HepG2 (cell line): ENCODE measurements around the gene ISCA2. TPM values are rescaled to one million over a fixed set of nuclear protein-coding genes. Genes with fewer than 3 reads are reported as not detected.

ENCODE experiments used
- ATAC-seq: fragments of 200-7000 bp; cut with Tn5 transposase; 3 replicates; pipeline ENCODE4 v1.9.1; 2020; ENCODE audit warnings: mild to moderate bottlenecking, moderate library complexity
- BruUV-seq: library from RNA; stranded (reverse); fragments of 400-500 nt; replicated peaks from 2 replicates; lab custom pipeline; 2021; lab: Mats Ljungman, UMichigan
- CTCF ChIA-PET: fragments of 300-600 bp; formaldehyde crosslinking; extraction: SDS; loops from one replicate; lab custom pipeline; 2021; ENCODE audit warnings: low total read pairs, inconsistent platforms, low intra/inter-chr PET ratio; lab: Yijun Ruan, JAX
- POLR2A ChIA-PET: fragments of 350-600 bp; sonication (Branson Sonifier 250); formaldehyde crosslinking; loops from one replicate; lab custom pipeline; 2020; ENCODE audit warnings: antibody characterized with exemption, inconsistent platforms; lab: Yijun Ruan, JAX
- DNase-seq: peaks from one replicate; pipeline ENCODE4 v3.0.0-alpha.2; 2015; ENCODE audit warnings: low spot score
- FAIRE-seq: peaks from 3 replicates; lab custom pipeline; 2011; peaks lifted over from hg19 to GRCh38; lab: Jason Lieb, UNC
- H2AFZ ChIP-seq: one replicate; pipeline ENCODE4 v1.6.1; 2011; ENCODE audit warnings: low read length, inconsistent platforms
- H3K27ac ChIP-seq: fragments of 300-600 bp; 3 replicates; pipeline ENCODE4 v1.8.0; 2011; ENCODE audit warnings: mixed run types, mild to moderate bottlenecking, mixed read lengths, low read length, inconsistent platforms; ENCODE audit not compliant: insufficient read depth; ENCODE audit errors: extremely low read length
- H3K27me3 ChIP-seq, 2 experiments: fragments of 200-600 bp in 1 of 2; 2 replicates in 1 of 2; 3 replicates in 1 of 2; pipeline versions ENCODE4 v1.6.0 to v1.8.0; 2011; ENCODE audit warnings: low read length in 2 of 2, mild to moderate bottlenecking in 2 of 2, moderate library complexity in 2 of 2, inconsistent platforms in 1 of 2; ENCODE audit not compliant: insufficient read depth in 2 of 2, control insufficient read depth in 1 of 2
- H3K36me3 ChIP-seq, 2 experiments: fragments of 200-600 bp in 1 of 2; replicated peaks in 1 of 2; 2 replicates in 1 of 2; 3 replicates in 1 of 2; pipeline versions ENCODE4 v1.5.1 to v1.8.0; 2011; ENCODE audit warnings: low read length in 2 of 2, inconsistent platforms in 1 of 2; ENCODE audit not compliant: insufficient read depth in 2 of 2, control insufficient read depth in 1 of 2
- H3K4me1 ChIP-seq: 2 replicates; pipeline ENCODE4 v1.5.1; 2012; ENCODE audit warnings: low read length, inconsistent platforms; ENCODE audit not compliant: insufficient read depth
- H3K4me2 ChIP-seq: 2 replicates; pipeline ENCODE4 v1.6.0; 2011; ENCODE audit warnings: low read depth, low read length, inconsistent platforms
- H3K4me3 ChIP-seq, 3 experiments: fragments of 200-600 bp in 1 of 3; sonication (generic), shearing (Covaris generic) in 1 of 3; replicated peaks in 1 of 3; 2 replicates each; pipeline ENCODE4 v1.5.1; 2011 to 2016; ENCODE audit warnings: low read length in 3 of 3, inconsistent platforms in 2 of 3, low read depth in 2 of 3, mild to moderate bottlenecking in 2 of 3, control low read depth in 1 of 3, mixed read lengths in 1 of 3; ENCODE audit not compliant: insufficient read depth in 1 of 3
- H3K79me2 ChIP-seq: one replicate; pipeline ENCODE4 v1.6.1; 2011; ENCODE audit warnings: low read length, inconsistent platforms; ENCODE audit not compliant: insufficient read depth
- H3K9ac ChIP-seq: 2 replicates; pipeline ENCODE4 v1.6.0; 2011; ENCODE audit warnings: mild to moderate bottlenecking, low read depth, low read length, inconsistent platforms; ENCODE audit not compliant: insufficient read depth
- H3K9me3 ChIP-seq: 2 replicates; pipeline ENCODE4 v1.5.1; 2012; ENCODE audit warnings: mild to moderate bottlenecking, low read length
- H4K20me1 ChIP-seq: 2 replicates; pipeline ENCODE4 v1.6.0; 2011; ENCODE audit warnings: inconsistent platforms, mild to moderate bottlenecking, low read length, moderate library complexity; ENCODE audit not compliant: insufficient read depth
- GABPA ChIP-seq, 2 experiments: IDR thresholded peaks; 2 replicates each; pipeline ENCODE4 v1.6.1; 2011 to 2016; ENCODE audit warnings: low read depth in 2 of 2, low read length in 1 of 2, missing biosample characterization in 1 of 2, missing genetic modification characterization in 1 of 2
- HCFC1 ChIP-seq: fragments of 150-350 bp; IDR thresholded peaks from 2 replicates; pipeline ENCODE4 v1.6.1; 2014; ENCODE audit warnings: low read depth, low read length
- KLF6 ChIP-seq: IDR thresholded peaks from 2 replicates; pipeline ENCODE4 v1.8.0; 2016; ENCODE audit warnings: missing biosample characterization, missing genetic modification reagents
- MXD4 ChIP-seq: IDR thresholded peaks from 2 replicates; pipeline ENCODE4 v1.6.1; 2016; ENCODE audit warnings: mild to moderate bottlenecking, missing biosample characterization, missing genetic modification reagents
- NFRKB ChIP-seq: fragments of 450-650 bp; IDR thresholded peaks from 2 replicates; pipeline ENCODE4 v1.6.1; 2017
- ONECUT2 ChIP-seq: sonication (generic); formaldehyde crosslinking; IDR thresholded peaks from 2 replicates; pipeline ENCODE4 v1.4.0; 2020; ENCODE audit warnings: missing genetic modification reagents
- PRPF4 ChIP-seq: fragments of 200-400 bp; formaldehyde crosslinking; IDR thresholded peaks from 2 replicates; pipeline ENCODE4 v1.6.1; 2016; ENCODE audit warnings: low read length, low read depth; ENCODE audit not compliant: poor library complexity, severe bottlenecking
- SNAI1 ChIP-seq: sonication (generic); formaldehyde crosslinking; IDR thresholded peaks from 2 replicates; pipeline ENCODE4 v1.5.0; 2020; ENCODE audit warnings: mild to moderate bottlenecking, missing genetic modification reagents, borderline replicate concordance
- ZEB1 ChIP-seq: IDR thresholded peaks from 2 replicates; pipeline ENCODE4 v1.6.1; 2012; ENCODE audit warnings: mild to moderate bottlenecking, low read depth, inconsistent platforms; ENCODE audit not compliant: insufficient replicate concordance
- ZNF180 ChIP-seq: sonication (generic); formaldehyde crosslinking; IDR thresholded peaks from 2 replicates; pipeline ENCODE4 v1.4.0; 2020; ENCODE audit warnings: low read depth, missing genetic modification reagents, borderline replicate concordance
- ZNF549 ChIP-seq: sonication (generic); formaldehyde crosslinking; IDR thresholded peaks from 2 replicates; pipeline ENCODE4 v1.5.0; 2020; ENCODE audit warnings: missing genetic modification reagents
- ZNF550 ChIP-seq: sonication (generic); formaldehyde crosslinking; IDR thresholded peaks from 2 replicates; pipeline ENCODE4 v1.4.0; 2020; ENCODE audit warnings: mild to moderate bottlenecking, missing genetic modification reagents, borderline replicate concordance
- ZNF567 ChIP-seq: sonication (generic); formaldehyde crosslinking; IDR thresholded peaks from 2 replicates; pipeline ENCODE4 v1.8.1; 2023; ENCODE audit warnings: mild to moderate bottlenecking, missing genetic modification reagents, borderline replicate concordance
- ZNF83 ChIP-seq: sonication (generic); formaldehyde crosslinking; IDR thresholded peaks from 2 replicates; pipeline ENCODE4 v1.4.0; 2020; ENCODE audit warnings: missing genetic modification reagents, mild to moderate bottlenecking, borderline replicate concordance
- WGBS: methylation state at CpG from one replicate; pipeline ENCODE4 v1.1.6; 2017; ENCODE audit warnings: low lambda C conversion rate; 5-methylcytosine and 5-hydroxymethylcytosine counted together
- in situ Hi-C: cut with HindIII; loops from 2 replicates; pipeline ENCODE4 v1.10.0; 2017; ENCODE audit warnings: low pct_unique_long_range_greater_than_20kb; ENCODE audit not compliant: extremely low pct_ligation_motif_present
- intact Hi-C: fragments of 100-400 bp; cut with micrococcal nuclease; formaldehyde crosslinking; loops from one replicate; pipeline ENCODE4 v1.10.0; 2022; ENCODE audit not compliant: unreplicated experiment
- polyA plus RNA-seq, 8 experiments: library from polyadenylated mRNA; depleted of rRNA in 3 of 8; stranded (reverse) in 7 of 8; unstranded in 1 of 8; fragments of >200 nt; fragmentation: Illumina TruSeq in 4 of 8; extraction: Trizol in 4 of 8; gene quantifications; 2 replicates each; pipeline versions ENCODE4 v1.2.1 to v1.2.3, GENCODE V29; 2011 to 2016; ENCODE audit warnings: low read depth in 4 of 8, missing spikeins in 1 of 8, mixed read lengths in 1 of 8; ENCODE audit not compliant: insufficient read depth in 1 of 8
- total RNA-seq, 5 experiments: library from RNA; depleted of rRNA; stranded (reverse); fragments of >200 nt; fragmentation: Illumina TruSeq; extraction: Trizol; gene quantifications; 2 replicates each; pipeline ENCODE4 v1.2.3, GENCODE V29; 2016; ENCODE audit warnings: low read depth in 1 of 5
- TF ChIP-seq, protein P1 (sequence below): sonication (generic); formaldehyde crosslinking; IDR thresholded peaks from 2 replicates; pipeline ENCODE4 v1.8.0; 2022; ENCODE audit warnings: mild to moderate bottlenecking, missing genetic modification reagents, borderline replicate concordance
- TF ChIP-seq, protein P2 (sequence below): sonication (generic); formaldehyde crosslinking; IDR thresholded peaks from 2 replicates; pipeline ENCODE4 v1.8.0; 2022; ENCODE audit warnings: missing genetic modification reagents, mild to moderate bottlenecking, borderline replicate concordance
- TF ChIP-seq, protein P3 (sequence below), 2 experiments: sonication (generic) in 1 of 2; formaldehyde crosslinking in 1 of 2; IDR thresholded peaks; 2 replicates each; pipeline versions ENCODE4 v1.4.0 to v1.6.1; 2018 to 2020; ENCODE audit warnings: missing genetic modification reagents in 2 of 2, borderline replicate concordance in 1 of 2, low read depth in 1 of 2, mild to moderate bottlenecking in 1 of 2, missing biosample characterization in 1 of 2
- TF ChIP-seq, protein P4 (sequence below): IDR thresholded peaks from 2 replicates; pipeline ENCODE4 v1.6.1; 2012; ENCODE audit warnings: inconsistent platforms

The ISCA2 gene
- total and polyA plus RNA-seq, 2 of the 13 experiments (the other 11 are each of a cell fraction or from before 2014, with no cell fraction given), result 32.1 to 43.4 TPM

DNA sequence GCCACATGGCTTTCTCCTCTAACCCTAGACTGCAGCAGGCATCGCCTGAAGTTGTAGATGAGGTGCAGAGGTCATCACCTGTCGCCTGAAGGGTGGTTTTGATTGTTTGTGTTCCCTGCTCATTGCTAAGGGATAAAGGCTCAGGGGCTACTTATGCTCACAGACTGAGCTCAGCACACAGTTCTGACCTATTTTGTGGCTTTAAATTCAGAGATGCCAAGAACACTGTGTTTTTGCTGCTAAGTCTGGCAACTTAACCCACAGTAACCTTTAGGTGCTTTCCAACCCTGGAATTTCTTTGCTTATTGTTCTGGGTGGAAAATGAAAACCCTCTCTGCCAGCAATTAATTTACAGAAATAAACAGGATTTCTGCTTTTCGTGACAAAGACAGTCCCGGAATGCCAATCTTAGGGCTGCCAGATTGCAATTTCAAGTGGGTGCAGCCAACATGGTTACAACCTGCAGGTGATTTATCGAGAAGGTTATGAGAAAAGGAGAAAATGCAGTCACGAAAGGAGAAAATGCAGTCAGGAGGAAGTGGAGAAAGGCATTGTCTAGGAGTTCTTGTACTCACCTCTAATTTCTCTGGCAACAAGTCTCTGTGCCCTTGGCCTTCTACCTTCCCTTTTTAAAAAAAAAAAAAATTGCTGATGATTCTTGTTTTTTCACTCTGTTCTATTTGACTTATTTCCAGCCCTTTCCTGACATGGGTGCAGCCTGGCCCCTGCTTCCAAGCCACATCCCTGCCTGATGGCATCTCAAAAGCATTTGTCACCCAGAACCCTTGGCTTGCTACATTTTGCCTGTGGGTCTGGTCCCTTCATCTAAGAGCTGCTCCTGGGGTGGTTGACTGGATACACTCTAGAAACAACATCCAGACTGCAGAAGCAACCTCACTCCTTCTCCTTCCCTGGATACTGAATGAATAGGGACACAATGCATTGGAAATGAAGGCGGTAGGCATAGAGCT, 23.7 kb upstream of the ISCA2 start:
- ATAC-seq, result no peak
- WGBS, result 94% methylated on average over 7 of the region's 7 CpGs
- H3K9ac ChIP-seq, result no peak overlapping the region
- ChIA-PET CTCF (no interaction called here), POLR2A (no interaction called here)
- H3K27me3 ChIP-seq, result no peaks in the 10 kb centered on the region
- in situ Hi-C loops, result no loop called here
- H4K20me1 ChIP-seq, result no peaks in the 10 kb centered on the region
- H2AFZ ChIP-seq, result no peak overlapping the region
- no peaks in the 10 kb centered on the region for H3K9me3 ChIP-seq
- H3K4me2 ChIP-seq, result no peak overlapping the region
- no peak overlapping the region for H3K4me3 ChIP-seq
- H3K79me2 ChIP-seq, result no peaks in the 10 kb centered on the region
- no peak overlapping the region for H3K27ac ChIP-seq
- BruUV-seq, result no TSS peak
- H3K36me3 ChIP-seq, result peaks cover 5 to 21% of the 10 kb centered on the region in 2 experiments
- FAIRE-seq, result no peak
- intact Hi-C loops, result no loop called here
- no peak for DNase-seq
- no peaks in the 10 kb centered on the region for H3K4me1 ChIP-seq
- TF ChIP-seq KLF6 (CRISPR knock-in tag) (no peak), GABPA (IDR thresholded peaks at IDR 0.05; ENCODE audit: low read depth, low read length) (no peak), GABPA (CRISPR knock-in tag; IDR thresholded peaks at IDR 0.05; ENCODE audit: low read depth) (no peak), ZNF83 (CRISPR knock-in tag) (no peak), ZNF180 (CRISPR knock-in tag) (no peak), HCFC1 (no peak), NFRKB (no peak), ZNF567 (no peak), MXD4 (no peak), ONECUT2 (CRISPR knock-in tag) (no peak), SNAI1 (CRISPR knock-in tag) (no peak), ZNF549 (CRISPR knock-in tag) (no peak), ZEB1 (no peak), ZNF550 (CRISPR knock-in tag) (no peak), PRPF4 (no peak)
- TF ChIP-seq, protein P1, sequence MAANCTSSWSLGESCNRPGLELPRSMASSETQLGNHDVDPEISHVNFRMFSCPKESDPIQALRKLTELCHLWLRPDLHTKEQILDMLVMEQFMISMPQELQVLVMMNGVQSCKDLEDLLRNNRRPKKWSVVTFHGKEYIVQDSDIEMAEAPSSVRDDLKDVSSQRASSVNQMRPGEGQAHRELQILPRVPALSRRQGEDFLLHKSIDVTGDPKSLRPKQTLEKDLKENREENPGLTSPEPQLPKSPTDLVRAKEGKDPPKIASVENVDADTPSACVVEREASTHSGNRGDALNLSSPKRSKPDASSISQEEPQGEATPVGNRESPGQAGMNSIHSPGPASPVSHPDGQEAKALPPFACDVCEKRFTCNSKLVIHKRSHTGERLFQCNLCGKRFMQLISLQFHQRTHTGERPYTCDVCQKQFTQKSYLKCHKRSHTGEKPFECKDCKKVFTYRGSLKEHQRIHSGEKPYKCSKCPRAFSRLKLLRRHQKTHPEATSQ (CRISPR knock-in tag), result no peak
- TF ChIP-seq, protein P2, sequence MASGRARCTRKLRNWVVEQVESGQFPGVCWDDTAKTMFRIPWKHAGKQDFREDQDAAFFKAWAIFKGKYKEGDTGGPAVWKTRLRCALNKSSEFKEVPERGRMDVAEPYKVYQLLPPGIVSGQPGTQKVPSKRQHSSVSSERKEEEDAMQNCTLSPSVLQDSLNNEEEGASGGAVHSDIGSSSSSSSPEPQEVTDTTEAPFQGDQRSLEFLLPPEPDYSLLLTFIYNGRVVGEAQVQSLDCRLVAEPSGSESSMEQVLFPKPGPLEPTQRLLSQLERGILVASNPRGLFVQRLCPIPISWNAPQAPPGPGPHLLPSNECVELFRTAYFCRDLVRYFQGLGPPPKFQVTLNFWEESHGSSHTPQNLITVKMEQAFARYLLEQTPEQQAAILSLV (CRISPR knock-in tag), result no peak
- TF ChIP-seq, protein P3, sequence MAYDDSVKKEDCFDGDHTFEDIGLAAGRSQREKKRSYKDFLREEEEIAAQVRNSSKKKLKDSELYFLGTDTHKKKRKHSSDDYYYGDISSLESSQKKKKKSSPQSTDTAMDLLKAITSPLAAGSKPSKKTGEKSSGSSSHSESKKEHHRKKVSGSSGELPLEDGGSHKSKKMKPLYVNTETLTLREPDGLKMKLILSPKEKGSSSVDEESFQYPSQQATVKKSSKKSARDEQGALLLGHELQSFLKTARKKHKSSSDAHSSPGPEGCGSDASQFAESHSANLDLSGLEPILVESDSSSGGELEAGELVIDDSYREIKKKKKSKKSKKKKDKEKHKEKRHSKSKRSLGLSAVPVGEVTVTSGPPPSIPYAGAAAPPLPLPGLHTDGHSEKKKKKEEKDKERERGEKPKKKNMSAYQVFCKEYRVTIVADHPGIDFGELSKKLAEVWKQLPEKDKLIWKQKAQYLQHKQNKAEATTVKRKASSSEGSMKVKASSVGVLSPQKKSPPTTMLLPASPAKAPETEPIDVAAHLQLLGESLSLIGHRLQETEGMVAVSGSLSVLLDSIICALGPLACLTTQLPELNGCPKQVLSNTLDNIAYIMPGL (CRISPR knock-in tag; IDR thresholded peaks at IDR 0.05; ENCODE audit: borderline replicate concordance in 1 of 2, low read depth in 1 of 2), result no peak
- TF ChIP-seq, protein P4, sequence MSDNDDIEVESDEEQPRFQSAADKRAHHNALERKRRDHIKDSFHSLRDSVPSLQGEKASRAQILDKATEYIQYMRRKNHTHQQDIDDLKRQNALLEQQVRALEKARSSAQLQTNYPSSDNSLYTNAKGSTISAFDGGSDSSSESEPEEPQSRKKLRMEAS, result no peak
